ENCODE data around the gene ZNF532. TPM values are rescaled to one million over a fixed set of nuclear protein-coding genes. Genes with fewer than 3 reads are reported as not detected.

The ZNF532 gene
- total RNA-seq, 1 donor from 2014 or later = 137 TPM

DNA sequence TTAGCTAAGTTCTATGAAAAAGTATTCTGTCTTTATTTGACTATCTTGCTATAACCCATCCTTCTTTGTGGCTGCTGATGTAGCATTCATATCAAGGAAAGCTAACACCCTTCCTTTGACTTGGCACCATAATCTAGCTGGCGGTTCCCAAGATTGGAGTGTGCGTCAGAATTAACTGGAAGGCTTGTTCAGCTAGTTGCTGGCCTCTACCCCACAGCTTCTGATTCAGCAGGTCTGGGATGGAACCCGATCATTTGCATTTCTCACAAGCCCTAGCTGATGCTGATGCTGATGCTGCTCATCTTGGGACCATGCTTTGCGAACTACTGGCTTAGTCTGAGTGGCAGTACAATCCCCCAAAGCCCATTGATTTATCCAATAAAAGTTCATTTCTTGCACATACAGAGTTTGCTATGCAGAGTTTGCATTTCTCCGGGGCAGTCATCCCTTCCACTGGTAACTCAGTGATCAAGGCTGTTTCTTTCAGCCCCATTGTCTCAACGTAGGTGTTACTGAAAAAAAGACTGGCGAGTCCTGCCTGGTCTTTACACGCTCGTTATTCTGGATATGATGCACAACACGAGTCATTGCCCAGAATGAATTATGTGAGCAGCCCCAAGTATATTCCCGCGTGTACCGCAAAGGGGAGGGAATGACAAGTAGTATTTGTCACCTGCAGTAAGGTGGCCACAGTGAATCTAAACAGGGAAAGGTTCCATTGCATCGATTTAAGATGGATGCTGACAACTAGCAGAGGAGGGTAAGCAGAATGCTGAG is 96.5 kb downstream of the ZNF532 start:
- H3K36me3 Mint-ChIP-seq = peaks cover 53% of the 10 kb centered on the region
- peaks cover 59% of the 10 kb centered on the region for H3K79me2 ChIP-seq (ENCODE audit: low read depth)
- no peak overlapping the region for H3K4me2 ChIP-seq
- H3K9me3 Mint-ChIP-seq = no peaks in the 10 kb centered on the region
- peaks cover 25% of the 10 kb centered on the region for H3K4me1 Mint-ChIP-seq
- peaks cover 10% of the 10 kb centered on the region for H3F3A ChIP-seq (ENCODE audit: low read depth)
- H3K27me3 Mint-ChIP-seq (ENCODE audit: insufficient read depth, low read depth) = no peaks in the 10 kb centered on the region
- H3K27me3 ChIP-seq = no peaks in the 10 kb centered on the region
- no peak overlapping the region for H3K9ac ChIP-seq
- no peak overlapping the region for H3K27ac ChIP-seq
- H4K20me1 ChIP-seq (ENCODE audit: low read depth) = peaks cover 15% of the 10 kb centered on the region
- no peak overlapping the region for H2AFZ ChIP-seq (replicated peaks)
- peaks cover 16% of the 10 kb centered on the region for H3K4me1 ChIP-seq
- no peak for DNase-seq (ENCODE audit: low spot score)
- TF ChIP-seq, protein P1, sequence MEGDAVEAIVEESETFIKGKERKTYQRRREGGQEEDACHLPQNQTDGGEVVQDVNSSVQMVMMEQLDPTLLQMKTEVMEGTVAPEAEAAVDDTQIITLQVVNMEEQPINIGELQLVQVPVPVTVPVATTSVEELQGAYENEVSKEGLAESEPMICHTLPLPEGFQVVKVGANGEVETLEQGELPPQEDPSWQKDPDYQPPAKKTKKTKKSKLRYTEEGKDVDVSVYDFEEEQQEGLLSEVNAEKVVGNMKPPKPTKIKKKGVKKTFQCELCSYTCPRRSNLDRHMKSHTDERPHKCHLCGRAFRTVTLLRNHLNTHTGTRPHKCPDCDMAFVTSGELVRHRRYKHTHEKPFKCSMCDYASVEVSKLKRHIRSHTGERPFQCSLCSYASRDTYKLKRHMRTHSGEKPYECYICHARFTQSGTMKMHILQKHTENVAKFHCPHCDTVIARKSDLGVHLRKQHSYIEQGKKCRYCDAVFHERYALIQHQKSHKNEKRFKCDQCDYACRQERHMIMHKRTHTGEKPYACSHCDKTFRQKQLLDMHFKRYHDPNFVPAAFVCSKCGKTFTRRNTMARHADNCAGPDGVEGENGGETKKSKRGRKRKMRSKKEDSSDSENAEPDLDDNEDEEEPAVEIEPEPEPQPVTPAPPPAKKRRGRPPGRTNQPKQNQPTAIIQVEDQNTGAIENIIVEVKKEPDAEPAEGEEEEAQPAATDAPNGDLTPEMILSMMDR (IDR thresholded peaks at IDR 0.05) = no peak
- no peak for TF ChIP-seq EZH2phosphoT487 (IDR thresholded peaks at IDR 0.05)
- TF ChIP-seq EZH2 (IDR thresholded peaks at IDR 0.05) = no peak
- no peaks in the 10 kb centered on the region for H3K9me3 ChIP-seq (ENCODE audit: low read depth)
- H3K4me3 ChIP-seq = no peak overlapping the region
- H3K27ac Mint-ChIP-seq = no peak overlapping the region
- H3K36me3 ChIP-seq = peaks cover 19% of the 10 kb centered on the region
- no peak overlapping the region for H3K4me3 Mint-ChIP-seq

DNA sequence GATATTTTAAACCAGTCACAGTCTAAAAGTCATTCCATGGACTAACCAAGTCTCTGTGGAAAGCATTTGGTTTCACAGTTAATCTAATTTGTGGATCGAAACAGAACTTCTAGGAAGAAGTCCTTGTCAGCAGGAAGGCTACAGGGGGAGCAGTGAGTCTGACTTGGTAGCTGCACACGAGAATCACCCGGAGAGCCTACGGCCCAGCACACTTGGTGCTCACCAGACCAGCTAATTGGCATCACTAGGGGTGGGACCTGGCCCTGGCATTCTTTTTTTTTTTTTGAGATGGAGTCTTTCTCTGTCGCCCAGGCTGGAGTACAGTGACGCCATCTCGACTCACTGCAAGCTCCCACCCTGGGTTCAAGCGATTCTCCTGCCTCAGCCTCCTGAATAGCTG is 97.7 kb downstream of the ZNF532 start:
- peaks cover 10% of the 10 kb centered on the region for H3F3A ChIP-seq (ENCODE audit: low read depth)
- H3K9me3 Mint-ChIP-seq = no peaks in the 10 kb centered on the region
- no peaks in the 10 kb centered on the region for H3K9me3 ChIP-seq (ENCODE audit: low read depth)
- H3K27ac ChIP-seq = peak overlapping the region; percentile 10
- peaks cover 52% of the 10 kb centered on the region for H3K36me3 Mint-ChIP-seq
- peaks cover 19% of the 10 kb centered on the region for H3K36me3 ChIP-seq
- H2AFZ ChIP-seq (replicated peaks) = no peak overlapping the region
- peaks cover 18% of the 10 kb centered on the region for H3K4me1 ChIP-seq
- H4K20me1 ChIP-seq (ENCODE audit: low read depth) = peaks cover 15% of the 10 kb centered on the region
- H3K27me3 ChIP-seq = no peaks in the 10 kb centered on the region
- no peak overlapping the region for H3K4me3 Mint-ChIP-seq
- H3K4me3 ChIP-seq = no peak overlapping the region
- no peak overlapping the region for H3K27ac Mint-ChIP-seq
- H3K9ac ChIP-seq = no peak overlapping the region
- TF ChIP-seq, protein P1 (IDR thresholded peaks at IDR 0.05) = no peak
- TF ChIP-seq EZH2 (IDR thresholded peaks at IDR 0.05) = no peak
- TF ChIP-seq EZH2phosphoT487 (IDR thresholded peaks at IDR 0.05) = no peak
- no peaks in the 10 kb centered on the region for H3K27me3 Mint-ChIP-seq (ENCODE audit: insufficient read depth, low read depth)
- H3K79me2 ChIP-seq (ENCODE audit: low read depth) = peaks cover 67% of the 10 kb centered on the region
- no peak for DNase-seq (ENCODE audit: low spot score)
- peaks cover 30% of the 10 kb centered on the region for H3K4me1 Mint-ChIP-seq
- H3K4me2 ChIP-seq = no peak overlapping the region

DNA sequence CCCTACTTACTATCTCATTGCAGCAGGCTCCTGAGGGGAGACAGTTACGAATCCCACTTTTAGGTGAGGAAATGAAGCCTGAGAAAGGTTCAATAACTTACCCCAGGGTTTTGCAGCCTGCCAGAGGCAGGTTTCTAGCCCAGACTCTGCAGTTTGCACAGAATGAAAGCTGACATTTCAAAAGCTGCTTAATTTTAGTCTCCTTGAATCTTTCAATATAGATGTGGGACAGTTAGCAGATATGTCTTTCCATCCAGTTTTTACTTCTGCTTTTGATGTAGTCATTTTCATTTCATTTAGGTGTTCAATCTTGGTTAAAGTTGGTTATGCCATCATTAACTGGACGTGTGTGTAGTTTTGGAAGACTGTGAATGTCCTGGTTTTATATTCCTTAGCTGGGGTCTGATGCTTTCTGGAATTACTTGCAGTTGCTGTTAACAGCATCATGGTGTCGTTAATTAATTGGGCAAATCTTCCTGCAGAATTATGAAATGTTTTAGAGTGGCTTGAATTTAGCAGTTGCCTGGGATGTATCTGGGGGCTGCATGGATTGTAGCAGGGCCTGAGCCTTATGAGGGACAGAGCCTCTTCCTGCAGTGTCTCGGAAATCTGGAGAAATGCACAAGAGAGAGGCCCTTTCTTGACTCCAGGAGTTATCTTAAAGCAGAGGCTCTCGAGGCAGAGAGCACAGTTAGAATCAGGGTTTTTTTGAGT is 100.8 kb downstream of the ZNF532 start:
- peaks cover 55% of the 10 kb centered on the region for H3K79me2 ChIP-seq (ENCODE audit: low read depth)
- no peaks in the 10 kb centered on the region for H3K9me3 Mint-ChIP-seq
- H3K36me3 Mint-ChIP-seq = peaks cover 60% of the 10 kb centered on the region
- no peaks in the 10 kb centered on the region for H3K36me3 ChIP-seq
- H3K27ac Mint-ChIP-seq = peak overlapping the region; percentile 87
- DNase-seq (ENCODE audit: low spot score) = peak; percentile 25
- peaks cover 41% of the 10 kb centered on the region for H3K4me1 Mint-ChIP-seq
- H4K20me1 ChIP-seq (ENCODE audit: low read depth) = peaks cover 27% of the 10 kb centered on the region
- H3F3A ChIP-seq (ENCODE audit: low read depth) = peaks cover 10% of the 10 kb centered on the region
- peak overlapping the region; percentile 14 for H3K4me3 ChIP-seq
- H3K9ac ChIP-seq = no peak overlapping the region
- H3K4me2 ChIP-seq = peak overlapping the region; percentile 48
- H3K27me3 ChIP-seq = no peaks in the 10 kb centered on the region
- H3K4me3 Mint-ChIP-seq = peak overlapping the region; percentile 33
- H3K4me1 ChIP-seq = peaks cover 25% of the 10 kb centered on the region
- no peaks in the 10 kb centered on the region for H3K9me3 ChIP-seq (ENCODE audit: low read depth)
- peaks cover 2% of the 10 kb centered on the region for H3K27me3 Mint-ChIP-seq (ENCODE audit: insufficient read depth, low read depth)
- no peak overlapping the region for H2AFZ ChIP-seq (replicated peaks)
- no peak for TF ChIP-seq EZH2phosphoT487 (IDR thresholded peaks at IDR 0.05)
- no peak for TF ChIP-seq EZH2 (IDR thresholded peaks at IDR 0.05)
- TF ChIP-seq, protein P1 (IDR thresholded peaks at IDR 0.05) = no peak
- peak overlapping the region; percentile 68 for H3K27ac ChIP-seq
